NCI-H2196 treated with DMSO at 0.1 percent for 48 hours (cell line): Measurements from ENCODE around the gene WNT8B.

Source experiments
- DNase-seq: peaks from one replicate; lab custom pipeline; 2025; ENCODE audit not compliant: unreplicated experiment; lab: John Stamatoyannopoulos, UW

The WNT8B gene

GRCh38 chr10:100516847-100517246 is 54.0 kb downstream of the WNT8B start:
- no peak for DNase-seq

GRCh38 chr10:100518761-100519241 is 56.0 kb downstream of the WNT8B start:
- peak; percentile 1 for DNase-seq

- no peak for DNase-seq
These were observed 56.7 kb downstream of the WNT8B start, which contains the start of gene SEC31B for GRCh38 chr10:100519311-100520051. SEC31B (minus strand) TSS chr10:100519861; CDS start chr10:100516952, 2,909 bp downstream.

GRCh38 chr10:100520811-100521210 is 58.0 kb downstream of the WNT8B start:
- DNase-seq, result no peak

- DNase-seq, result no peak
These were observed 59.4 kb downstream of the WNT8B start for GRCh38 chr10:100522107-100522801.

- no peak for DNase-seq
These were observed 60.1 kb downstream of the WNT8B start for GRCh38 chr10:100522945-100523344.

- no peak for DNase-seq
These were observed 61.4 kb downstream of the WNT8B start for GRCh38 chr10:100524206-100524605.

- DNase-seq, result no peak
These were observed 61.8 kb downstream of the WNT8B start for GRCh38 chr10:100524638-100525037.

- no peak for DNase-seq
These were observed 65.5 kb downstream of the WNT8B start for GRCh38 chr10:100528123-100528886.

GRCh38 chr10:100528921-100529474 is 66.2 kb downstream of the WNT8B start:
- DNase-seq, result no peak

- peak; percentile 35 for DNase-seq
These were observed 66.9 kb downstream of the WNT8B start, which contains the start of gene NDUFB8 for GRCh38 chr10:100529475-100530298. NDUFB8 (minus strand) TSS chr10:100529871; CDS start chr10:100529851, 20 bp downstream.

- no peak for DNase-seq
These were observed 69.0 kb downstream of the WNT8B start for GRCh38 chr10:100531761-100532160.
